Heart right ventricle (tissue), 16 donors: ENCODE results near the gene LDLRAD4. TPM values are rescaled to one million over a fixed set of nuclear protein-coding genes. Genes with fewer than 3 reads are reported as not detected.

Source experiments
- ATAC-seq, 8 donors: fragments of 200-7000 bp; cut with Tn5 transposase; one replicate each; pipeline ENCODE4 v1.9.1; 2020; ENCODE audit warnings: mild to moderate bottlenecking in 8 of 8, moderate library complexity in 8 of 8, moderate number of reproducible peaks in 1 of 8
- DNase-seq, 2 donors: peaks; one replicate each; pipeline ENCODE4 v3.0.0-alpha.2; 2020
- H3K27ac ChIP-seq, 10 donors: fragments of 200-600 bp; sonication (generic) in 2 of 10; one replicate each; pipeline versions ENCODE4 v1.5.0 to v1.8.0; 2020 to 2022; ENCODE audit warnings: mild to moderate bottlenecking in 3 of 10
- H3K27me3 ChIP-seq, 7 donors: fragments of 200-600 bp; one replicate each; pipeline ENCODE4 v1.8.0; 2021 to 2022; ENCODE audit warnings: mild to moderate bottlenecking in 2 of 7
- H3K36me3 ChIP-seq, 9 donors: fragments of 200-600 bp; sonication (generic) in 1 of 9; one replicate each; pipeline versions ENCODE4 v1.5.0 to v1.8.0; 2020 to 2022; ENCODE audit warnings: mild to moderate bottlenecking in 2 of 9
- H3K4me1 ChIP-seq, 9 donors: fragments of 200-600 bp; sonication (generic) in 1 of 9; one replicate each; pipeline versions ENCODE4 v1.5.0 to v1.8.0; 2020 to 2022; ENCODE audit warnings: mild to moderate bottlenecking in 4 of 9
- H3K4me3 ChIP-seq, 10 donors: fragments of 200-600 bp; sonication (generic) in 2 of 10; one replicate each; pipeline versions ENCODE4 v1.5.0 to v1.8.0; 2020 to 2022; ENCODE audit warnings: mild to moderate bottlenecking in 7 of 10, moderate library complexity in 2 of 10
- H3K9me3 ChIP-seq, 11 donors: fragments of 200-600 bp in 10 of 11; sonication (generic) in 2 of 11; one replicate each; pipeline versions ENCODE4 v1.5.0 to v1.8.0; 2013 to 2022; ENCODE audit warnings: mild to moderate bottlenecking in 2 of 11, control low read depth in 1 of 11, moderate library complexity in 1 of 11
- WGBS, 2 donors: extraction: QIAGEN DNeasy Blood & Tissue Kit; methylation state at CpG; one replicate each; pipeline ENCODE4 v1.1.7; 2013; ENCODE audit warnings: inconsistent platforms in 1 of 2; 5-methylcytosine and 5-hydroxymethylcytosine counted together
- intact Hi-C, 10 donors: fragments of 100-400 bp; cut with DNase I; formaldehyde crosslinking; loops; one replicate each; pipeline versions ENCODE4 v1.11.1 to v1.14.2; 2022
- polyA plus RNA-seq, 2 donors: library from polyadenylated mRNA; stranded (reverse); fragments of 200-250 nt; gene quantifications; one replicate each; pipeline ENCODE4 v1.2.3, GENCODE V29; 2013
- total RNA-seq, 10 donors: library from RNA; stranded (reverse); fragmentation: NEBNext Ultra II Directional in 3 of 10; extraction: Animal tissue kit (Norgen Biotek cat#: 25700) in 3 of 10; gene quantifications; one replicate each; pipeline versions ENCODE4 v1.2.1 to v1.2.4, GENCODE V29; 2021 to 2023
- TF ChIP-seq, protein P1 (sequence below), 9 donors: fragments of 200-600 bp; sonication (generic) in 2 of 9; IDR thresholded peaks; one replicate each; pipeline versions ENCODE4 v1.5.0 to v1.8.0; 2021 to 2022; ENCODE audit warnings: antibody characterized with exemption in 9 of 9, mild to moderate bottlenecking in 5 of 9, moderate library complexity in 1 of 9
- donor health status: Arrhythmogenic right ventricular cardiomyopathy.
- donor health status: ischemic (EF 13 %, LVEDD 7.1; RV severe dilation, severe dysfunction).
- donor health status: healthy with polysubstance abuse.
- donor health status: DM: no; HTN: yes; CAD: no.
- donor health status: DM: no; HTN: no; CAD: no.
- donor health status: ischemic (EF 25% LVEDD 6.9; RV normal size, moderate dysfunction).
- donor health status: ischemic (EF 25% LVEDD 5.7; RV mildly dilated, moderate dysfunction).
- donor health status: healthy.
- donor health status: DM: yes; HTN: yes; CAD: no.
- donor health status: Ischemic cardiomyopathy.
- donor health status: ischemic (EF 35%, LVEDD 5.7; RV mildly dilated, moderate dysfunction).
- donor health status: nonischemic (EF 11% LVEDD 7.7; RV severe dilation, severe dysfunction).
- donor health status: DM: yes; HTN: yes; CAD: no.
- donor health status: PGD.
- donor health status: ischemic (EF 29% LVEDD 5.4; RV normal size, mild dysfunction).
- donor health status: nonischemic (EF 23%, LVEDD 6.1; RV moderate dilation, normal function).

The LDLRAD4 gene
- total and polyA plus RNA-seq, 12 donors, result 5.4 to 74.6 (median 34.6) TPM

GRCh38 chr18:13359210-13359609, 140.7 kb downstream of the LDLRAD4 start:
- Histone ChIP-seq H3K27ac (no peak overlapping the region), H3K36me3 (no peaks in the 10 kb centered on the region), H3K9me3 (no peaks in the 10 kb centered on the region), H3K27me3 (no peaks in the 10 kb centered on the region), H3K4me3 (no peak overlapping the region), H3K4me1 (peaks cover 0 to 25% (median 14%) of the 10 kb centered on the region in 9 donors)
- ATAC-seq (no peak), DNase-seq (no peak)
- TF ChIP-seq, protein P1, sequence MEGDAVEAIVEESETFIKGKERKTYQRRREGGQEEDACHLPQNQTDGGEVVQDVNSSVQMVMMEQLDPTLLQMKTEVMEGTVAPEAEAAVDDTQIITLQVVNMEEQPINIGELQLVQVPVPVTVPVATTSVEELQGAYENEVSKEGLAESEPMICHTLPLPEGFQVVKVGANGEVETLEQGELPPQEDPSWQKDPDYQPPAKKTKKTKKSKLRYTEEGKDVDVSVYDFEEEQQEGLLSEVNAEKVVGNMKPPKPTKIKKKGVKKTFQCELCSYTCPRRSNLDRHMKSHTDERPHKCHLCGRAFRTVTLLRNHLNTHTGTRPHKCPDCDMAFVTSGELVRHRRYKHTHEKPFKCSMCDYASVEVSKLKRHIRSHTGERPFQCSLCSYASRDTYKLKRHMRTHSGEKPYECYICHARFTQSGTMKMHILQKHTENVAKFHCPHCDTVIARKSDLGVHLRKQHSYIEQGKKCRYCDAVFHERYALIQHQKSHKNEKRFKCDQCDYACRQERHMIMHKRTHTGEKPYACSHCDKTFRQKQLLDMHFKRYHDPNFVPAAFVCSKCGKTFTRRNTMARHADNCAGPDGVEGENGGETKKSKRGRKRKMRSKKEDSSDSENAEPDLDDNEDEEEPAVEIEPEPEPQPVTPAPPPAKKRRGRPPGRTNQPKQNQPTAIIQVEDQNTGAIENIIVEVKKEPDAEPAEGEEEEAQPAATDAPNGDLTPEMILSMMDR (IDR thresholded peaks at IDR 0.05), result no peak
- WGBS, 2 donors, result 82 to 89% methylated on average over 2 of the region's 2 CpGs
- intact Hi-C loops, result no loop called here

- TF ChIP-seq, protein P1 (IDR thresholded peaks at IDR 0.05), result no peak
- H3K27ac ChIP-seq, result no peak overlapping the region
- H3K36me3 ChIP-seq, result no peaks in the 10 kb centered on the region
- DNase-seq, result no peak
- no peak overlapping the region for H3K4me3 ChIP-seq
- ATAC-seq, result peak in 1 of 8 donors; percentile 11
- WGBS, 2 donors, result 88 to 95% methylated on average over 3 of the region's 3 CpGs
- H3K4me1 ChIP-seq, result peaks cover 0 to 25% (median 14%) of the 10 kb centered on the region in 9 donors
- no peaks in the 10 kb centered on the region for H3K27me3 ChIP-seq
- intact Hi-C loops, result loop anchor here in 3 of 10 donors (10.0 kb wide), 3 partner anchors 47 to 147 kb away; partner anchors contain the start of gene LDLRAD4 (in 1 of the 3)
- no peaks in the 10 kb centered on the region for H3K9me3 ChIP-seq
Observed at GRCh38 chr18:13361431-13361830, 142.9 kb downstream of the LDLRAD4 start.

DNA sequence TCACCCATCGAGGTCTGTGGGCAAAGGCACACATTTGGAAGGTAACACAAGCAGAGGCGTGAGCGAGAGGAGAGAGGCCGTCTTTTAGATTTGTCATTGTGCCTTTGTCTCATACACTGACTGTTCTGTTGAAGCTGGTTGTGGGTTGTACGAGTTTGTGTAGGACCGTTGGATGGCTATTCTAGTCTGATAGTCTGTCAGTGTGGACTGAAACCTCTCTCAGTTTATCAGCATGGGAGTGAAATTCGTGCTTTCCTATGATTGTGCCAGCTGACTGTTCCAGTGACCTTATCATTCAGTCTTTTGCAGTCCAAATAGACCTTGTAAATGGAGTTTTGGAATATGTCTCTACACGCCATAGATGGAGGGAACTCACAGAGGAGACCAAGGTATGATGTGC, 143.5 kb downstream of the LDLRAD4 start:
- TF ChIP-seq, protein P1 (IDR thresholded peaks at IDR 0.05), result no peak
- intact Hi-C loops, result loop anchor here in 3 of 10 donors (10.0 kb wide), 3 partner anchors 47 to 147 kb away; partner anchors contain the start of gene LDLRAD4 (in 1 of the 3)
- ATAC-seq (peak in 5 of 8 donors; percentile 20 to 61 (median 38)), DNase-seq (no peak)
- Histone ChIP-seq H3K4me3 (no peak overlapping the region), H3K36me3 (no peaks in the 10 kb centered on the region), H3K4me1 (peaks cover 0 to 27% (median 14%) of the 10 kb centered on the region in 9 donors), H3K27ac (no peak overlapping the region), H3K9me3 (no peaks in the 10 kb centered on the region), H3K27me3 (no peaks in the 10 kb centered on the region)
- 73 to 77% methylated on average over 8 of the region's 8 CpGs for WGBS, 2 donors

DNA sequence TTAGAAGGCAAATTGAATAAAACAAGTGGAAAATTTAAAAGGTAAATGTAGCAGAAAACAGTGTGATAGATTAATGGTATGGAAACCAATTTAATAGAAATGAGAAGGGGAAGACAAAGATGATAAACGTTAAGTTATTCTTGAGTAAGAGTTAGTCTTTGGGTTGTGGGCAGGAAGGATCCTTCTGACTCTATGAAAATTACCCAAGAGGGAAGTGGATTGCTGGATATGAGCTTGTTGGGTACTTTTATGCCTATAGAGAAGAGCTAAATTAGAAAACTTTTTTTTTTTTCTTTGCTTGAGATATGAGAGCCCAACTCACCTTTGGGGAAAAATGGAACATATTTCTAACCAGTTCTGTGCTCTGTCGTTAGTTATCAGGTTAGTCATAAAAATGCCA, 144.0 kb downstream of the LDLRAD4 start:
- DNase-seq (no peak), ATAC-seq (no peak)
- Histone ChIP-seq H3K9me3 (no peaks in the 10 kb centered on the region), H3K27me3 (no peaks in the 10 kb centered on the region), H3K36me3 (no peaks in the 10 kb centered on the region), H3K27ac (no peak overlapping the region), H3K4me1 (peaks cover 0 to 27% (median 14%) of the 10 kb centered on the region in 9 donors), H3K4me3 (no peak overlapping the region)
- intact Hi-C loops, result loop anchor here in 3 of 10 donors (10.0 kb wide), 3 partner anchors 48 to 148 kb away; partner anchors contain the start of gene LDLRAD4 (in 1 of the 3)
- TF ChIP-seq, protein P1 (IDR thresholded peaks at IDR 0.05), result peak in 1 of 9 donors; percentile 0
- WGBS, 2 donors, result 91 to 95% methylated on average over 2 of the region's 2 CpGs
